GM18498 (cell line): ENCODE measurements around the gene ST6GALNAC6.
"Not testable (repeated sequence)": the region's sequence is repeated elsewhere in the genome, so short reads cannot be mapped to it uniquely, and the experiment has no call there.

ENCODE experiments used
- ATAC-seq: cut with Tn5 transposase; IDR thresholded peaks from one replicate; pipeline ENCODE4 v1.9.1; 2021; ENCODE audit warnings: mild to moderate bottlenecking, moderate library complexity; ENCODE audit not compliant: unreplicated experiment

The ST6GALNAC6 gene

GRCh38 chr9:127858041-127858512 lies 41.3 kb downstream of the ST6GALNAC6 start:
- ATAC-seq = no peak

- ATAC-seq = no peak
These were observed 42.1 kb downstream of the ST6GALNAC6 start for GRCh38 chr9:127857278-127857677.

GRCh38 chr9:127856729-127857116 lies 42.7 kb downstream of the ST6GALNAC6 start:
- ATAC-seq = no peak

- ATAC-seq = no peak
These were observed 43.2 kb downstream of the ST6GALNAC6 start for GRCh38 chr9:127856094-127856728.

GRCh38 chr9:127855522-127855921 lies 43.9 kb downstream of the ST6GALNAC6 start:
- ATAC-seq = no peak

GRCh38 chr9:127854960-127855359 lies 44.4 kb downstream of the ST6GALNAC6 start:
- no peak for ATAC-seq

GRCh38 chr9:127854184-127854806 lies 45.1 kb downstream of the ST6GALNAC6 start, which contains the start of gene ENG:
TSS of gene ENG (minus strand) at chr9:127854658. CDS start at chr9:127854355, 303 bp downstream.
- ATAC-seq = no peak

- no peak for ATAC-seq
These were observed 45.9 kb downstream of the ST6GALNAC6 start for GRCh38 chr9:127853312-127854183.

GRCh38 chr9:127852829-127853228 lies 46.6 kb downstream of the ST6GALNAC6 start:
- no peak for ATAC-seq

- ATAC-seq = no peak
These were observed 49.0 kb downstream of the ST6GALNAC6 start for GRCh38 chr9:127850286-127850830.

- ATAC-seq = no peak
These were observed 50.5 kb downstream of the ST6GALNAC6 start for GRCh38 chr9:127848756-127849504.

- no peak for ATAC-seq
These were observed 51.3 kb downstream of the ST6GALNAC6 start for GRCh38 chr9:127847833-127848755.

- no peak for ATAC-seq
These were observed 52.3 kb downstream of the ST6GALNAC6 start for GRCh38 chr9:127847178-127847510.

GRCh38 chr9:127846443-127847177 lies 52.8 kb downstream of the ST6GALNAC6 start:
- no peak for ATAC-seq

GRCh38 chr9:127845619-127846018 lies 53.8 kb downstream of the ST6GALNAC6 start:
- ATAC-seq = not testable (repeated sequence)

- no peak for ATAC-seq
These were observed 54.5 kb downstream of the ST6GALNAC6 start for GRCh38 chr9:127844821-127845359.

GRCh38 chr9:127841087-127841835 lies 58.1 kb downstream of the ST6GALNAC6 start:
- no peak for ATAC-seq
